ENCODE results near the gene OR8B3.
"Not testable (repeated sequence)": the region's sequence is repeated elsewhere in the genome, so short reads cannot be mapped to it uniquely, and the experiment has no call there.

OR8B3 gene

DNA sequence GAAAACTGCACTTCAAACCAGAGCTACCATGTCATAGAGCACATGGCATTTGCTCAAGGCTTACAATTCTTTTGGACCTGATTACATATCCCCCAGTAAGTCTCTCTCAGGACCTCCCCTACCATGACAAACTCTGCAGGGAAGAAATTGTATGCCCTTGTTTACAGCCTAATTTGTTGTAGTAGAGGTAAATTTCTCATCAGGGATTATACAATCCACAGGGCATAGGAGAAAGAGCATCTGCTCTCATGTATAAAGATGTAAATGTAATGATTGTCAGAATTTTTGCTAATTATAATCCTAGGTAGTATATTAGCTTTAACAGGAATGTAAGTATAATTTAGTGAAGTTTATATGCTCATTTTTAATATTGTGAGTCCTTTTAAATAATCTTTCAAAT lies at the start of gene OR8B3:
Gene OR8B3 (minus strand): TSS at position 101 of the 400 bp plus-strand sequence. CDS start 1,673 bp downstream, outside the sequence.
- DNase-seq, result no peak

GRCh38 chr11:124446916-124447315 lies 48.1 kb upstream of the OR8B3 start:
- DNase-seq, result no peak

GRCh38 chr11:124445646-124446150 lies 46.9 kb upstream of the OR8B3 start, which contains the start of gene OR8B8:
Gene OR8B8 (minus strand): TSS chr11:124445696. CDS start chr11:124441085, 4,611 bp downstream.
- DNase-seq, result no peak

DNA sequence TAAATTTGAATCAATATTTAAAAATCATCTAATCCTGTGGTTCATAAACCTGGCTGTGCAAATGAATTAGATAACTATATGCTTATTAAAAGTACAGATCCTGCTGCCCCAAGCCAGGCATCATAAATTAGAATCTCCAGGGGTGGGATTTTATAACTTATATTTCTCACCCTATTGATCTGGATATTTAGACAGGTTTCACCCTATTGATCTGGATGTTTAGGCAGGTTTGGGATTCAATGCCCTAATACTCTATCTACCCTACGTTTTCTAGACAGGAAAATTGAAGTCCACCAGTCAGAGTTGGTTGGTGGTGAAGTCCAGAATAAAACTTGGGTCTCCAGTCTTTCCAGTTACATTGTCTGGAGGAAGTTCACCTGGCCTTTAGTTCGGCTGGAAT lies 44.0 kb upstream of the OR8B3 start:
- DNase-seq, result no peak

- no peak for DNase-seq
Measured at GRCh38 chr11:124442442-124442841, 43.6 kb upstream of the OR8B3 start.

DNA sequence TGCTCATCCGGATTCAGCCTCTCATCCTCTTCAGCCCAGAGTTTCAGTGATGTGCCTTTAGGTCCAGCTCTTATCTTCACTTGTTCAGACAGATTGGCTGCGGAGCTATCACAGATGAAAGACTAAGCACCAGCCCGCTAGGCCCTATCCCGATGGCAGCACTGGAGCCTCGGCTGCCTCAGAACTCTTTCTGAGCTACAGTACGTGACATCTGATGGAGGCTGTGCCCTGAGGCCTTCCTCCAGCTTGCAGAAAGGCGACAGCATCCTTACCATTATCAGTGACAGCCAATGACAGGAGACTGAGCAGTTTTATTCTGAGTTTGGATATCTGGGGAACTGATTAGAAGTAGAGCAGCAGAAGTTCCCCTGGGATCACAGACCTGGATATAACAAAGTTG lies 42.7 kb upstream of the OR8B3 start:
- no peak for DNase-seq

DNA sequence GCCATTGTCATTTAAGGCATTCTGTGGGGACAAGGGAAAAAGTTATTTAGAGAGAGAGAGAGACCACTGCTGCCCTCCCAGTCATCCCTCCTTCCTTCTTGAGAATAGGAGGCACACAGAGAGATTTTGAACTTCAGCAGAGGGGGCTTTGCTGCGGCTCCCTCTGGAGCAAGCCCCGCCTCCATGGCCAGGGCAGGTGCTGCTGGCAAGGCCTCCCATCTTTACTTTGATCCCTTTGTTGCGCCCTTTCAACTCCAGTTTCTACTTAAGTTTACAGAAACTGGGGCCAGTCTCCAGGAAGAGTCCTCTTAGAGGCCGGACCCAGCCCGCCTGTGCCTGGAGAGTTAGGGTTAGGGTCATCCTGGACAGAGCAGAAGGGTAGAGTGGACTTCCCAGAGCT lies 42.3 kb upstream of the OR8B3 start:
- no peak for DNase-seq

GRCh38 chr11:124440608-124441007 lies 41.8 kb upstream of the OR8B3 start:
- DNase-seq, result no peak

- DNase-seq, result no peak
Measured at GRCh38 chr11:124434699-124435098, 35.9 kb upstream of the OR8B3 start.

DNA sequence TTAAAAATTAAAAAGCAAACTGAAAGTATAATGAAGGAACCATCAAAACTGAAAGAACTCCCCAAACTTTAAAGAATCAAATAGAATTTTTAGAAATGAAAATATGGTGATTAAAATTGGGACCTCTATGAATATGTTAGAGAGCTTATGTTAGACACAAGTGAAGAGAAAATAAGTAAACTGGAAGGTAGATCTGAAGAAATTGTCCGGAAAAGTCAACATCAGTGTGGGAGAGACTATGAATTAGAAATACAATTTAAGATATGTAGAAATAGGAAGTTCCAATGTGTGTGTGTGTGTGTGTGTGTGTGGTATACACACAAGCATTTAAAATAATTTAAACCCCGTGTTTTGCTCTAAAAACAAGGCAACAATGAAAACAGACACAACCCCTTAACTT lies 30.8 kb upstream of the OR8B3 start:
- DNase-seq, result no peak

- no peak for DNase-seq
Measured at GRCh38 chr11:124424384-124424921, 25.6 kb upstream of the OR8B3 start, which contains the start of gene OR8B4. Gene OR8B4 (minus strand): TSS chr11:124424871. CDS start chr11:124424871, 0 bp downstream.

GRCh38 chr11:124421043-124421442 lies 22.2 kb upstream of the OR8B3 start:
- no peak for DNase-seq

DNA sequence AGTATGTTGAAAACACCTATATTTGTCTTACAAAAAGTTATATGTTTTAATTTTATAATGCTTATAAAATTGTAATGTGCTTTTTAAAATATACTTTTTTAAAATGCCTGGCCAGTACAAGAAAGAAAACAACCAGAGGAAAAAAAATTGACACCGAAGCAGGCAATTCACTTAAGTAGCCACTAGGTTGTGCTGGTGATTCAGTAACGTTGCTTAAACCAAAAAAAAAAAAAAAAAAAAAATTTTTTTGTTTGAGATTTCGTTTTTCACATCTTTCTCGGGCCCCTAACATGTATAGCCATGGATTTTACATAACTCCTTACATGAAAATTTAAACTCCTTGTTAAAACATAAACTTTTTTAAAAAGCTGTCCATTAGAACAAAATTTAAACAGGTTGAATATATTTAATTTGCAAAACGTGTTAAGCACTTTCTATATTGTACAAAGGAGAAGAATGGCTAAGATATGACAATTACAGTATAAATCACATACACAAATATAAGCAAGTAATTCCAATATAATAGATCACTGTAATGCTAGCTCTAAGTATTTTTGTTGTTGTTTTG lies 16.6 kb upstream of the OR8B3 start:
- no peak for DNase-seq

DNA sequence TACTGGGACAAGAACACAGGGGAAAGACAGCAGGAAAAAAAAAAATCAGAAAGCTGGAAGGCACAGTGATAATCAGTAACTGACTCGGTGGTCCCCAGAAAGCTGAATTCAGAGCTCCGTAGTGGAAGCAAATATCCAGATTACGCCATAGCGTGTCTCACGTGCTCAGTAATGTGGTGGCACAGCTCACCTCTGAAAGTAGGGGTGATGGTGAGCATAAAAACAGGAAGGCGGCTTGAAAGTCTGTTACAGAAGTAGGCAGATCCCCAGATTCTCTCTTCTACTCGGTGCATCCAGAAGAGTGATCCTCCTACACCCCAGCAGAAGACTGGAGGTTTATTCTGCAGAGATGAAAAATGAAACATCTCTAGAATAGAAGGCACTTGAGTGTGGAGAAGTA lies 11.1 kb upstream of the OR8B3 start:
- DNase-seq, result no peak

GRCh38 chr11:124405581-124405980 lies 6.8 kb upstream of the OR8B3 start:
- DNase-seq, result no peak

- DNase-seq, result not testable (repeated sequence)
Measured at GRCh38 chr11:124403186-124403585, 4.4 kb upstream of the OR8B3 start.

DNA sequence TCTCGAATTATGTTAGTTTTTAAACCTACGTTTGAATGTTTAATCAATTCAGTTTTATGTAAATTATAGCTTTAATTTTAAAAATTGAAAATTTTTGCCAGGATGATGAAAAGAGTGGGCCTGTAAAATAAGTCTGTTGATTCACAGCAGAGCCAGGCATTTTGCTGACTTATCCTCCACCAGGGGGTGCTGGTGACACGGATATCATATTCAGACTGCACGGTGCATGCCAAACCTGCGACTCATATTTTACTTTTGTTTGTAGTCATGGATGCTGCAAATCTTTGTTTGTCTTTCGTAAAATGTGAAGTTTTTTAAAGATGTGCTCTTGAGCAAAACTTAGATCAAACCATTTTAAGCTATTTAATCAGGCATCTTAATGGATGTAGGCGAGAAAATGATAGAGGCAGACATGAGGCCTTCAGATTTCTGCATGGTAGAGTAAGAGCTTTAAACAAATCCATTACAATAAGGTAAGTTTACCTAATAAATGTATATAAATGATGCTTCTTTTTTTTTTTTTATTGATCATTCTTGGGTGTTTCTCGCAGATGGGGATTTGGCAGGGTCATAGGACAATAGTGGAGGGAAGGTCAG lies 3.6 kb upstream of the OR8B3 start:
- no peak for DNase-seq

- DNase-seq, result not testable (repeated sequence)
Measured at GRCh38 chr11:124396847-124397246, 2.0 kb downstream of the OR8B3 start.

DNA sequence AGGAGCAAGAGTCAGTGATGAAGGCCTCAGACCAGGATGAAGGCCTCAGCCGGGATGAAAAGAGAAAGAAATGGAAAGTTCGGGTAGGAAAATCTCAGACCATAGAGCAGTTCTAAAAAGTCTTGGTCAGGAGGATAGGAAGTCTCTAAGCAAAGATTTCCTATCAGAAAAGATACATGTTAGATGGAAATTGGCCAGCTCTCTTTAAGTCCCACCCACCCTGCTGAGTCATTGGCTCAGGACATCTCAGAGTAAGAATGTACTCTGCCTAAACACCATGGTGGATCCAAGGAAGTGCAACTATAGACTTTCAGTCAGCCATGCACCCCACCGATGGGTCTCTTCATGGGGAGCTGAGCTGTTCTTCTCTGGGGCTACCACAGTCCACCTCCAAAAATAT lies 4.4 kb downstream of the OR8B3 start:
- DNase-seq, result no peak

- no peak for DNase-seq
Measured at GRCh38 chr11:124384399-124384798, 14.4 kb downstream of the OR8B3 start, which contains the start of gene OR8B2. Gene OR8B2 (minus strand): TSS chr11:124384499. CDS start chr11:124383343, 1,156 bp downstream.

DNA sequence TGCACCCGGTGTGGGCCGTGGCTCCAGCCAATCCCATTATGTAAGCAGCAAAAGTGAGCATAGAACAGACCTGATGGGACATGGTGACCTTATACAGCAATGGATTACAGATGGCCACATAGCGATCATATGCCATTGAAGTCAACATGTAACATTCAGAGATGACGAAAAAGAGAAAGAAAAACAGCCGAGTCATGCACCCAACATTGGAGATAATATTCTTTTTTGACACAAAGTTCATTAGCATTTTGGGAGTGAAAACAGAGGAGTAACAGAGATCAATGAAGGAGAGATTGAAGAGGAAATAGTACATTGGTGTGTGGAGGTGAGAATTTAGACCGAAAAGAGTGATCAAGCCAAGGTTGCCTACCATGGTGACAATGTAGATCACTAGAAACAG lies 16.0 kb downstream of the OR8B3 start:
- DNase-seq, result not testable (repeated sequence)

GRCh38 chr11:124380585-124380984 lies 18.2 kb downstream of the OR8B3 start:
- DNase-seq, result no peak

- DNase-seq, result no peak
Measured at GRCh38 chr11:124376280-124376679, 22.5 kb downstream of the OR8B3 start.

DNA sequence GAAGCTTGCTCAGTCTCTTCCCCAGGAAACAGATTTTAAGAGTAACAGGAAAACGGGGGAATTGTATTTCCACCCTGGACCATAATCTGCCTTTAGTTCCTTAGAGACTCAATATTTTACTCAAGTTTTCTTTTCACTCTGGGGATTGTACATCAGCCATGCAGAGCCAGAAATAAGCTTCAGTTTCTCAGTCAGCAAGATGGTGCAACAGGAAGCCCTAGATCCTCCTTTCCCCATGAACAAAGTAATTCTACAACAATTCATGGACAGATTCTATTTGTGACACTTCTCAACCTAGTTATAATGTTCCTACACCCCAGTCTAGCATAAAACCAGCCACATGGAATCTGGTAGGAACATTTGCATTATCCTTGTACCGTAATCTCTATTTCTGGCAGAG lies 39.3 kb downstream of the OR8B3 start:
- no peak for DNase-seq

All from GOT3 (cell line).